GM12875 (cell line): Measurements from ENCODE around the gene DLK2.
"Not testable (repeated sequence)": the region's sequence is repeated elsewhere in the genome, so short reads cannot be mapped to it uniquely, and the experiment has no call there.

ENCODE experiments used
- H3K4me3 ChIP-seq: one replicate; pipeline ENCODE4 v1.5.1; 2011; ENCODE audit warnings: low read depth, low read length, control low read depth
- CTCF ChIP-seq: IDR thresholded peaks from 2 replicates; pipeline ENCODE4 v1.5.1; 2011; ENCODE audit warnings: low read depth, mild to moderate bottlenecking, control low read depth, inconsistent platforms, low read length, moderate library complexity, borderline replicate concordance; ENCODE audit not compliant: insufficient read depth

Gene DLK2

GRCh38 chr6:43412541-43412940 is 42.8 kb downstream of the DLK2 start:
- no peak for TF ChIP-seq CTCF
- no peak overlapping the region for H3K4me3 ChIP-seq

GRCh38 chr6:43410776-43411175 is 44.6 kb downstream of the DLK2 start:
- not testable (repeated sequence) for H3K4me3 ChIP-seq

GRCh38 chr6:43408259-43408658 is 47.1 kb downstream of the DLK2 start:
- H3K4me3 ChIP-seq: no peak overlapping the region
- TF ChIP-seq CTCF: no peak

GRCh38 chr6:43407296-43407695 is 48.1 kb downstream of the DLK2 start:
- no peak for TF ChIP-seq CTCF
- H3K4me3 ChIP-seq: no peak overlapping the region

- TF ChIP-seq CTCF: no peak
- H3K4me3 ChIP-seq: no peak overlapping the region
Observed at GRCh38 chr6:43405354-43405753, 50.0 kb downstream of the DLK2 start.

GRCh38 chr6:43402820-43403219 is 52.5 kb downstream of the DLK2 start:
- TF ChIP-seq CTCF: no peak
- H3K4me3 ChIP-seq: no peak overlapping the region

- H3K4me3 ChIP-seq: no peak overlapping the region
- no peak for TF ChIP-seq CTCF
Observed at GRCh38 chr6:43401730-43402129, 53.6 kb downstream of the DLK2 start.
